DOHH2 (cell line): ENCODE data around the gene ODF2L.

Source experiments
- CTCF ChIP-seq: fragments of 200-600 bp; sonication (generic); IDR thresholded peaks from one replicate; pipeline ENCODE4 v1.5.1; 2014; ENCODE audit warnings: antibody characterized with exemption, mild to moderate bottlenecking, low read depth, low read length; ENCODE audit not compliant: poor library complexity, severe bottlenecking
- EZH2phosphoT487 ChIP-seq: fragments of 200-600 bp; sonication (generic); IDR thresholded peaks from 2 replicates; pipeline ENCODE4 v1.6.1; 2017; ENCODE audit warnings: borderline replicate concordance, mild to moderate bottlenecking, antibody characterized with exemption, low read length, moderate library complexity, mixed read lengths

GRCh38 chr1:86356247-86356646, 39.9 kb downstream of the ODF2L start:
- TF ChIP-seq EZH2phosphoT487 (no peak), CTCF (peak; percentile 31)
